Measurements from ENCODE around the gene CRK. TPM values are rescaled to one million over a fixed set of nuclear protein-coding genes. Genes with fewer than 3 reads are reported as not detected.
A peak's percentile ranks its signal among the peaks of the same experiment; 100 is the strongest.
"Not testable (repeated sequence)": the region's sequence is repeated elsewhere in the genome, so short reads cannot be mapped to it uniquely, and the experiment has no call there.

The CRK gene
- total and polyA plus RNA-seq, 7 experiments from 2014 or later, result 16.9 to 29.0 (median 20.9) TPM

- ChIA-PET POLR2A (interaction anchor here (0.6 to 1.1 kb wide), 2 partner anchors 28 to 56 kb away, joined by 3 to 4 read pairs; no protein-coding TSS in a partner anchor), CTCF (interaction anchor here (0.9 to 3.7 kb wide), 3 partner anchors 20 to 96 kb away, joined by 4 to 18 read pairs (median 4); no protein-coding TSS in a partner anchor)
- Histone ChIP-seq H3K9me3 (ENCODE audit: control insufficient read depth in 2 of 3, low read length in 3 of 3) (no peaks in the 10 kb centered on the region), H3K27ac (ENCODE audit: low read depth, low read length) (peak overlapping the region; percentile 6), H3K4me1 (ENCODE audit: control insufficient read depth in 2 of 2, insufficient read depth in 2 of 2, low read length in 2 of 2) (peaks cover 47 to 77% of the 10 kb centered on the region in 2 donors), H3K36me3 (ENCODE audit: control insufficient read depth in 2 of 3, insufficient read depth in 3 of 3, low read length in 3 of 3) (peaks cover 0 to 5% (median 0%) of the 10 kb centered on the region in 3 experiments), H3K4me3 (ENCODE audit: low read length) (no peak overlapping the region), H3K27me3 (ENCODE audit: control insufficient read depth in 2 of 2, insufficient read depth in 2 of 2, low read length in 2 of 2) (no peaks in the 10 kb centered on the region)
- peak overlapping the region in 5 of 10 donors; percentile 32 to 78 (median 51) for H3K4me3 Mint-ChIP-seq
- H3K9me3 Mint-ChIP-seq, result peaks cover 0 to 2% (median 0%) of the 10 kb centered on the region in 11 donors
- intact Hi-C loops (cut with micrococcal nuclease), result no loop called here
- peak overlapping the region in 4 of 9 donors; percentile 48 to 65 (median 61) for H3K27ac Mint-ChIP-seq
- no peak for ATAC-seq
- H3K27me3 Mint-ChIP-seq, result no peaks in the 10 kb centered on the region
- no peak for DNase-seq
- H3K36me3 Mint-ChIP-seq, result peaks cover 0 to 10% (median 0%) of the 10 kb centered on the region in 5 donors
- peaks cover 47 to 95% (median 64%) of the 10 kb centered on the region in 7 donors for H3K4me1 Mint-ChIP-seq
Observed at GRCh38 chr17:1391577-1391976, 64.5 kb downstream of the CRK start.

GRCh38 chr17:1390432-1391367, 65.3 kb downstream of the CRK start:
- intact Hi-C loops (cut with micrococcal nuclease), result no loop called here
- Histone ChIP-seq H3K36me3 (ENCODE audit: control insufficient read depth in 2 of 3, insufficient read depth in 3 of 3, low read length in 3 of 3) (no peaks in the 10 kb centered on the region), H3K4me3 (ENCODE audit: low read length) (no peak overlapping the region), H3K27ac (ENCODE audit: low read depth, low read length) (peak overlapping the region; percentile 6), H3K27me3 (ENCODE audit: control insufficient read depth in 2 of 2, insufficient read depth in 2 of 2, low read length in 2 of 2) (no peaks in the 10 kb centered on the region), H3K4me1 (ENCODE audit: control insufficient read depth in 2 of 2, insufficient read depth in 2 of 2, low read length in 2 of 2) (peaks cover 56 to 78% of the 10 kb centered on the region in 2 donors), H3K9me3 (ENCODE audit: control insufficient read depth in 2 of 3, low read length in 3 of 3) (no peaks in the 10 kb centered on the region)
- Mint-ChIP-seq H3K4me1 (peaks cover 48 to 95% (median 68%) of the 10 kb centered on the region in 7 donors), H3K27ac (peak overlapping the region; percentile 32 to 69 (median 50)), H3K4me3 (peak overlapping the region; percentile 1 to 73 (median 28)), H3K36me3 (peaks cover 0 to 6% (median 0%) of the 10 kb centered on the region in 5 donors), H3K27me3 (no peaks in the 10 kb centered on the region), H3K9me3 (peaks cover 0 to 2% (median 0%) of the 10 kb centered on the region in 11 donors)
- ChIA-PET CTCF (interaction anchor here (0.9 to 3.7 kb wide), 4 partner anchors 19 to 97 kb away, joined by 3 to 18 read pairs (median 4); no protein-coding TSS in a partner anchor), POLR2A (interaction anchor here (0.6 to 1.9 kb wide), 3 partner anchors 9 to 127 kb away, joined by 3 to 6 read pairs (median 4); no protein-coding TSS in a partner anchor)
- DNase-seq, result no peak
- peak; percentile 48 for ATAC-seq

GRCh38 chr17:1387490-1388227, 68.4 kb downstream of the CRK start:
- ATAC-seq; H3K9me3 ChIP-seq (ENCODE audit: control insufficient read depth in 2 of 3, low read length in 3 of 3); H3K4me3 ChIP-seq (ENCODE audit: low read length); H3K9me3 Mint-ChIP-seq; DNase-seq; intact Hi-C loops (cut with micrococcal nuclease); H3K36me3 Mint-ChIP-seq; H3K36me3 ChIP-seq (ENCODE audit: control insufficient read depth in 2 of 3, insufficient read depth in 3 of 3, low read length in 3 of 3); H3K27me3 Mint-ChIP-seq; H3K27me3 ChIP-seq (ENCODE audit: control insufficient read depth in 2 of 2, insufficient read depth in 2 of 2, low read length in 2 of 2): not testable (repeated sequence)
- CTCF ChIA-PET, result interaction anchor here (0.9 to 1.3 kb wide), 2 partner anchors 22 to 27 kb away, joined by 3 to 4 read pairs; no protein-coding TSS in a partner anchor
- peak overlapping the region in 5 of 10 donors; percentile 12 to 63 (median 54) for H3K4me3 Mint-ChIP-seq
- H3K4me1 Mint-ChIP-seq, result peaks cover 34 to 80% (median 61%) of the 10 kb centered on the region in 7 donors
- H3K27ac Mint-ChIP-seq, result peak overlapping the region in 6 of 9 donors; percentile 28 to 85 (median 54)
- POLR2A ChIA-PET, result interaction anchor here (0.6 to 1.5 kb wide), 2 partner anchors 12 to 36 kb away, joined by 3 to 4 read pairs; no protein-coding TSS in a partner anchor
- peak overlapping the region; percentile 22 for H3K27ac ChIP-seq (ENCODE audit: low read depth, low read length)
- H3K4me1 ChIP-seq (ENCODE audit: control insufficient read depth in 2 of 2, insufficient read depth in 2 of 2, low read length in 2 of 2), result peaks cover 51 to 70% of the 10 kb centered on the region in 2 donors

- Histone ChIP-seq H3K27ac (ENCODE audit: low read depth, low read length) (peak overlapping the region; percentile 22), H3K4me1 (ENCODE audit: control insufficient read depth in 2 of 2, insufficient read depth in 2 of 2, low read length in 2 of 2) (peaks cover 48 to 62% of the 10 kb centered on the region in 2 donors)
- H3K4me3 ChIP-seq (ENCODE audit: low read length); H3K27me3 Mint-ChIP-seq; H3K36me3 ChIP-seq (ENCODE audit: control insufficient read depth in 2 of 3, insufficient read depth in 3 of 3, low read length in 3 of 3); DNase-seq; H3K9me3 ChIP-seq (ENCODE audit: control insufficient read depth in 2 of 3, low read length in 3 of 3); ATAC-seq; H3K27me3 ChIP-seq (ENCODE audit: control insufficient read depth in 2 of 2, insufficient read depth in 2 of 2, low read length in 2 of 2); H3K9me3 Mint-ChIP-seq; intact Hi-C loops (cut with micrococcal nuclease); H3K36me3 Mint-ChIP-seq: not testable (repeated sequence)
- ChIA-PET CTCF (interaction anchor here (1.3 kb wide), 1 partner anchor 21 kb away, joined by 4 read pairs; no protein-coding TSS in a partner anchor), POLR2A (interaction anchor here (1.5 kb wide), 1 partner anchor 13 kb away, joined by 4 read pairs; no protein-coding TSS in a partner anchor)
- peaks cover 26 to 77% (median 58%) of the 10 kb centered on the region in 7 donors for H3K4me1 Mint-ChIP-seq
- peak overlapping the region in 7 of 10 donors; percentile 2 to 63 (median 48) for H3K4me3 Mint-ChIP-seq
- H3K27ac Mint-ChIP-seq, result peak overlapping the region in 8 of 9 donors; percentile 28 to 85 (median 68)
Observed at GRCh38 chr17:1386675-1387190, 69.3 kb downstream of the CRK start.

- ATAC-seq (no peak), DNase-seq (no peak)
- Mint-ChIP-seq H3K36me3 (no peaks in the 10 kb centered on the region), H3K27me3 (no peaks in the 10 kb centered on the region), H3K27ac (peak overlapping the region in 5 of 9 donors; percentile 28 to 83 (median 75)), H3K4me1 (peaks cover 26 to 77% (median 58%) of the 10 kb centered on the region in 7 donors), H3K4me3 (peak overlapping the region in 5 of 10 donors; percentile 6 to 41 (median 21)), H3K9me3 (peaks cover 0 to 2% (median 0%) of the 10 kb centered on the region in 11 donors)
- CTCF ChIA-PET, result interaction anchor here (1.3 kb wide), 1 partner anchor 20 kb away, joined by 4 read pairs; no protein-coding TSS in a partner anchor
- POLR2A ChIA-PET, result interaction anchor here (1.1 to 1.5 kb wide), 2 partner anchors 10 to 13 kb away, joined by 3 to 4 read pairs; no protein-coding TSS in a partner anchor
- intact Hi-C loops (cut with micrococcal nuclease), result no loop called here
- Histone ChIP-seq H3K27me3 (ENCODE audit: control insufficient read depth in 2 of 2, insufficient read depth in 2 of 2, low read length in 2 of 2) (no peaks in the 10 kb centered on the region), H3K4me1 (ENCODE audit: control insufficient read depth in 2 of 2, insufficient read depth in 2 of 2, low read length in 2 of 2) (peaks cover 48 to 62% of the 10 kb centered on the region in 2 donors), H3K36me3 (ENCODE audit: control insufficient read depth in 2 of 3, insufficient read depth in 3 of 3, low read length in 3 of 3) (no peaks in the 10 kb centered on the region), H3K9me3 (ENCODE audit: control insufficient read depth in 2 of 3, low read length in 3 of 3) (no peaks in the 10 kb centered on the region), H3K4me3 (ENCODE audit: low read length) (no peak overlapping the region), H3K27ac (ENCODE audit: low read depth, low read length) (peak overlapping the region; percentile 22)
Observed at GRCh38 chr17:1386265-1386664, 69.8 kb downstream of the CRK start.

All from naive thymus-derived CD4-positive, alpha-beta T cell (primary cell).